Activated naive CD8-positive, alpha-beta T cell treated with anti-CD3 and anti-CD28 coated beads, Interleukin-2, amount 50 U/mL, for 16 hours (primary cell): Measurements from ENCODE around the gene PNPT1.
"Not testable (repeated sequence)": the region's sequence is repeated elsewhere in the genome, so short reads cannot be mapped to it uniquely, and the experiment has no call there.

Experiments used
- DNase-seq: peaks from one replicate; pipeline ENCODE4 v3.0.0-alpha.2; 2020; ENCODE audit warnings: low read depth, low spot score

The PNPT1 gene

DNA sequence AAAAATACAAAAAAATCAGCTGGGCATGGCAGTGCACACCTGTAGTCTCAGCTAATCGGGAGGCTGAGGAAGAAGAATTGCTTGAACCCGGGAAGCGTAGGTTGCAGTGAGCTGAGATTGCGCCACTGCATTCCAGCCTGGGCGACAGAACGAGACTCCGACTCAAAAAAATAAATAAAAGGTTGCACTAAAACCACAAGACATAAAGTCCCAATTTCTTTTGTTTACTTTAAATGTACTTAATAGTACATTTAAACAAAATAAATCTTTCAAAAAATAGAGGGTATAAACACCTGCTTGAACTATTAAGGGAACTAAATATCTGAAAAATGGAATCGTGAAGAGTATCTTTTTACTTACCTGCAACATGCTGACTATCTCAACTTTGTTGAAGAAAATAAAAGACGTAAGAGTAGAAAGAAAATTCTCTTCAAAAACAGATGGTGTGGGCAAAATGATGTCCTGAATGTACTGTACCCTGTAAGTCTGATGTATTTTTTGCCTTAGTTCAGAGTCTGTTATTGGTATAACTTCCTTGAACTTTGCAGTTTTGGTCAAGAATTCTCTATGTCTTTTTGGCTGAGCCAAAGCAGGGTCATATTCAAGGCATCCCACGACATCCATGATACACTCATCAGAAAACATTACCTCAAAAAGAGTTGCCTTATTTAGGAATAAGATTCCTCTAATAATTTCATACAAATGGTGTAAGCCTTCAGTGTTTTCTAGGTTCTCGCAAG lies 95.4 kb downstream of the PNPT1 start:
- no peak for DNase-seq

DNA sequence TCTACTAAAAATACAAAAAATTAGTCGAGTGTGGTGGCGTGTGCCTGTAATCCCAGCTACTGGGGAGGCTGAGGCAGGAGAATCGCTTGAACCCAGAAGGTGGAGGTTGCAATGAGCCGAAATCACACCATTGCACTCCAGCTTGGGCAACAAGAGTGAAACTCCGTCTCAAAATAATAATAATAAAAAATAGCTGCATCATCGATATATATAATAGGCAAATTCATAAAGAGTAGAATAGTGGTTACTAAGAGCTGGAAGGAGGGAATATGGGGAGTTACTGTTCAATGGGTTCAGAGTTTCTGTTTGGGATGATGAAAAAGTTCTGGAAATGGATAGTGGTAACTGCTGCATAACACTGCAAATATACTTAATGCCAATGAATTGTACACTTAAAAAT lies 96.8 kb downstream of the PNPT1 start:
- DNase-seq: not testable (repeated sequence)

DNA sequence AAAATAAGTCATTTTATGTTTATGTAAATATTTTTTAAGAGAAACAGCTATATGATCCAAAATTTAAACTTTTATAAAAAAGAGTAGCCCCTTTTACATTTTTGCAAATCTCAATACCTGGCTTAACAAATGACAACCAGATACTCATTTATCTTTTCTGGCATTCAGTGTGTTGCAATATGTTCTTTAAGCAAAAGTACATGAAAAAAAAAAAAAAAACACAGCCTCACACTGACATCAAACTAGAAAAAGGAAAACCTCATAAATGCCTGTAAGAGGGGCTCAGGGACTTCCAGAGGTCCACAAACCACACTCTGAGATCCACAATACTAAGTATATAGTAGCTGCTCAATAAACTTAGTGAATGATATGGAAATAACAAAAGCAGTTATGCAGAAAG lies 98.1 kb downstream of the PNPT1 start:
- DNase-seq: no peak

DNA sequence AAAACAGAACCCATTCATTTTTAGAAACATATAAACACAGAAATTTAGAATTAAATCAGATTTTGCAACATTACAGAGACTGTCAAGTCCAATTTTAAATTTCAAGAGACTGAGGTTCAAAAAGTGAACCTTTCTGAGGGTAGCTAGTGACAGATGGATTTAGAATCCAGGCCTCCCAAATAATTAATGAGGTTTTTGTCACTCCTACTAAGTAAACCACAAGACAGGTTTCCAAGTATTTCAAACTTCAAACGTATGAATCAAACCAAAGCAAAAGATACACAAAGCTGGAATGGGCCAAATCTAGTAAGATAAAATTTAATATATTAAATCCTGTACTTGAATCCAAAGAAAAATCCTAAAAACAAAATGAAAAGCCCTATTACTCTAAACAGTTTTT lies 101.5 kb downstream of the PNPT1 start:
- DNase-seq: no peak

DNA sequence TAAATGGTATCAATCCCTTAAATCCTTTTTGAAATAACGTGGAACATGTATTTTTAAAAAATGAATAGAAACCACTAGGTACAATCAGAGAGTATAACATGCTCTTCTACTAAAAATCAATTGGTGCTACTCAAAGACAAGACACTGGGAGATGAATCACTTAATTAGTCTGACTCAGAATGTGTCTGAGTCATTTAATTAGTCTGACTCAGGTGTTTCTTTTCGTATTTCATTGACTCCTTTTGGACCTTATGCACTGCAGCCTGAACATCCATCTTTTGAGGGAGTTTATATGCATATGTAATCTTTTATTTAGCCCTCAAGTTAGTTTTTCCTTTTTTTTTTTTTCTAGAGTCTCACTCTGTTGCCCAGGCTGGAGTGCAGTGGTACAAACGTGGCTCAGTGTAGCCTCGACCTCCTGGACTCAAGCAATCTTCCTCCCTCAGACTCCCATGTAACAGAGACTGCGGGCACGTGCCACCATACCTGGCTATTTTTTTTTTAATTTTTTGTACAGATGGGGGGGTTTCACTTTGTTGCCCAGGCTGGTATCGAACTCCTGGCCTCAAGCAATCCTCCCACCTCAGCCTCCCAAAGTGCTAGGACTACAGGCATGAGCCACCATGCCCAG lies 102.7 kb downstream of the PNPT1 start:
- DNase-seq: no peak

DNA sequence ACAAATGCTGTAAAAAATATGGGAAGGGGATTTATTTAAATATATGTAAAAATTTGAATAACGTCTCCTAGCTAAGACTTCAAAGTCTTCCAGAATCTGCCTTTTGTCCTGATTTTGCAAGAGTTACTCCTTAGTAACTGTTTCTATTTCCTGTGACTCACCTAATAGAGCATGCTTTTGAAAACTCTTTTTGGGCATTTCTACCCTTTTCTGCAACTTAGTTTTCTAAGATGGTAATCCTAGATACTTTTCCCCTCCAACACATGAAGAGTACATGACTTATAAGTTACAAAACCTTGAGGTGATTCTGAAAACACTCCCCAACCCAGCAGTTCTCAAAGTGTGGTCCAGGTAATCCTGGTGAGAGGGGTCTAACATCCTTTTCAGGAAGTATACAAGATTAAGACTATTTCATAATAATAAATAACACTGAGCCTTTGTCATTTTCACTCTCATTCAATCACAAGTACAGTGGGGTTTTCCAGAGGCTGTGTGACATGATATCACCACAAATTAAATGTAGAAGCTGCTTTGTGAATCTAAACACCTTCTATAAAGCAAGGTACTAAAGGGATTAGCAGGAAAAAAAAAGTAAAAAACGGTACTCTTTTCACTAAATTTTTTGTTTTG lies 108.1 kb downstream of the PNPT1 start:
- no peak for DNase-seq
